ENCODE measurements around the gene DHRS7B.
"Not testable (repeated sequence)": the region's sequence is repeated elsewhere in the genome, so short reads cannot be mapped to it uniquely, and the experiment has no call there.

Gene DHRS7B

DNA sequence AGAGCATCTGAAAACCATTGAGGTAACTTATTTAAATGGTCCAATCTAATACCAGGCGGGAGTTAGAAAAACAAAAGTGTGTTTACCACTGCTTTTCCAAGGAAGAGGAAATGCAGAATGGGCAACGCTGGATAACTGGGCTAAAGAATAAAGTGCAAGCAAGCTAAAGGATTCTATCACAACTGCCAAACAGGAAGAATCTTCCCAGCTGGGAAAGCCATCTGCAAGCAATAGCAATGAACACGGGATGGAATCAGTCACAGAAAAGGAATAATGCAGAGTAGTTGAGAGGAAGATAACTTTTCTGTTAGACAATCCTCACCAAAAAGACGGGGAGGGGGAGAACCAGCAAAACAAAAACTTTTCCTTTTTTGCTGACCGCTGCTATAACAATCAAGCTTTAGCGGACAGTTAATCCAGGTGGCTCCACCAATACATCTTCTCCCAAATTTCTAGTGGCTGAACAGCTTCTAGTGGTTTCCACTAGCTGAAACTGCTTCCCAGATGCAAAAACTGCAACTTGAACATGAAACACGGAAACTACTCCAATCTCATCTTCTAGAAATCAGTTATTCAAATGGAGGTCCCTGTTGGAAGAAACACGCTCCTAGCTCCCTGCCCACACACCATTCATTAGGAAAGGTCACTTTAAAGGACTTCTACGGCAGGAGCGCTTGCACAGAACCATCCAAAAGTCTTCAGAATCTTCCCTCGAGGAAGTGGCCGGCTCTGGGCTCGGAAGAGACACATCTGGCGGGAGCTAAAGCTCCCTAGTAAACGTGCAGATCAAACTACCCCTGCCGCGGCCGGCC is 86.3 kb downstream of the DHRS7B start:
- no peak for DNase-seq

GRCh38 chr17:21213638-21214014 is 86.9 kb downstream of the DHRS7B start:
- no peak for DNase-seq

DNA sequence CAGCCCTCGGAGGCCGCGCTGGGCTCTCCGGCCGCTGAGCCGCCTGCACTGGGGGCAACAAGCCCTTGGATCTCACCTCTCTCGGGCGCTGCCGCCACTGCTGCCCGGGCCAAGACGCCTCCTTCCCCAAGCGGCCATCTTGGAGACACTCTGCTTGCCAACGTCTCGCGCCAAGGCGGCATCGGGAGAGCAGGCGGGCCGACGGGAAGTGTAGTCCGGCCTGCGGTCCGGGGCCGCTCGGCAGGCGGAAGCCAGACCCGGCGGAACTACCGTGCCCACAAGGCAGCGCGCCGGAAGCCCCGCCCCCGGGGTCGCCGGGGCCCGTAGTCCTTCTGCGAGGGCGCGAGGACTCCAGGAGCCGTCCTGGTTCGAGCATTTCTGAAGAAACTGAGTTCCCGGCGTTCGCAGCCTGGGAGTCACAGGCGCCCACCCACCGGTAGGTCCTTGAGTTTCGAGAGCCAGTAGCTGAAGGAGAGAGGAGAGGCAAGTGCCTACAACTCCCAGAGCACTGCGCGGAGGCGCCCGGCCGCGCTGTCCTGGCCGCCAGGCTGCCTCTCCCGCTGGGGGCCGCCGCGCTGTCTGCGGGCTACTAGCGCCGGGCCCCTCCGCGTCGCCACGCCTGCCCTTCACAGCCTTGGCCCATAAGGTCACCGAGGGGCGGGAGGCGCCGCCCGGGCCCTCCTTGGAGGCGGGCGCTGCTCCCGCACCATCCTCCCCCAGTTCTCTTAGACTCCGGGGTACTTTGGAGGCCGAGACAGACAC is 87.4 kb downstream of the DHRS7B start, which contains the start of gene TMEM11:
Gene TMEM11, minus strand, starts transcription at position 147 of the 762 bp plus-strand sequence. Its CDS starts 9 bp downstream, at position 138.
- peak; percentile 94 for DNase-seq

- peak in 1 of 2 experiments; percentile 6 for DNase-seq
These were observed 88.2 kb downstream of the DHRS7B start for GRCh38 chr17:21214777-21215541.

GRCh38 chr17:21215935-21216334 is 89.2 kb downstream of the DHRS7B start:
- DNase-seq = no peak

DNA sequence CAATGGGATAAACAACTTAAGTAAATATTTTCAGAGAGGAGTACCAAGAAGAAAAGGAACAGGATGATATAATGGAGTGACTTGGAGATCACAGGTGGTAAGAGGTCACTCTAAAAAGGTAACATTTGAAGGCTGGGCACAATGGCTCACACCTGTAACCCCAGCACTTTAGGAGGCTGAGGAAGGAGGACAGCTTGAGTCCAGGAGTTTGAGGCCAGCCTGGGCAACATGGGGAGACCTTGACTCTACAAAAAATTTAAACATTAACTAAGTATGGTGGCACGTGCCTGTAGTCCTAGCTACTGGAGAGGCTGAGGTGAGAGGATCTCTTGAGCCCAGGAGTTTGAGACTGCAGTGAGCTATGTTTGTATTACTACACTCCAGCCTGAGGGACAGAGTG is 90.6 kb downstream of the DHRS7B start:
- no peak for DNase-seq

- peak; percentile 56 to 67 for DNase-seq
These were observed 91.3 kb downstream of the DHRS7B start for GRCh38 chr17:21218101-21218500.

GRCh38 chr17:21218831-21219380 is 92.1 kb downstream of the DHRS7B start:
- no peak for DNase-seq

DNA sequence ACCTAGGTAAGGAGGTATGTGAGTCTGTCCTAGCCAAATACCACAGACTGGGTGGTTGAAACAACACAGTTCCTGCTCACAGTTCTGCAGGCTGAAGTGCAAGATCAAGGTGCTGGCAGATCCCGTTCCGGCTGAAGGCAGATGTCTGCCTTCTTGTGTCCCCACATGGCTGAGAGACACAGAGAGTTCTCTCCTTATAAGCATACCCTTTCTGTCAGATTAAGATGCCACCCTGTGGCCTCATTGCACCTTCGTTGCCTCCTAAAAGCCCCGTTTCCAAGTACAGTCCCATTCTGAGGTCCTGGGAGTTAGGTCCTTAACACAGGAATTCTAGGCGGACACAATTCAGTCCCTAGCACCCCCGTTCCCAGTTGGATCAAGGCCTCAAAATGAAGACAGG is 96.3 kb downstream of the DHRS7B start:
- DNase-seq = no peak

GRCh38 chr17:21227277-21227676 is 100.5 kb downstream of the DHRS7B start:
- not testable (repeated sequence) for DNase-seq

- DNase-seq = no peak
These were observed 101.3 kb downstream of the DHRS7B start for GRCh38 chr17:21228111-21228510.

DNA sequence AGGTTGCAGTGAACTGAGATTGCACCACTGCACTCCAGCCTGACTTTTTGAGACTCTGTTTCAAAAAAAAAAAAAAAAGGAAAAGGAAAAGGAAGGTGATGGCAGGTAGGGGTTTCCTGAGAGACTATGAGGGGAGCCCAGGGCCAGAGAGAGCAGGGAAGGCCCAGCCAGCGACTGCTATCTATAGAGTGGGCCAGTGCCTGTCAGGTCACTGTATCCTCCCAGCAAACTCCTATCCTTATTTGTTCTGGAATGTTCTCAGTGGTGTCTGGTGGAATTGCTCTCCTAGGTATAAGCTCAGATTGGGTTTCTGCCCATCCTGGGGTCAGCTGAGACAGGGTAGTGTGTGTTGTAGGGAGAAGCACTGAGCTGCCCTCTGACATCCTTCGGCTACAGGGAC is 102.1 kb downstream of the DHRS7B start:
- no peak for DNase-seq

- no peak for DNase-seq
These were observed 104.8 kb downstream of the DHRS7B start for GRCh38 chr17:21231533-21231932.

- DNase-seq = no peak
These were observed 105.4 kb downstream of the DHRS7B start for GRCh38 chr17:21232033-21232749.

- DNase-seq = no peak
These were observed 107.0 kb downstream of the DHRS7B start for GRCh38 chr17:21233581-21234347.

DNA sequence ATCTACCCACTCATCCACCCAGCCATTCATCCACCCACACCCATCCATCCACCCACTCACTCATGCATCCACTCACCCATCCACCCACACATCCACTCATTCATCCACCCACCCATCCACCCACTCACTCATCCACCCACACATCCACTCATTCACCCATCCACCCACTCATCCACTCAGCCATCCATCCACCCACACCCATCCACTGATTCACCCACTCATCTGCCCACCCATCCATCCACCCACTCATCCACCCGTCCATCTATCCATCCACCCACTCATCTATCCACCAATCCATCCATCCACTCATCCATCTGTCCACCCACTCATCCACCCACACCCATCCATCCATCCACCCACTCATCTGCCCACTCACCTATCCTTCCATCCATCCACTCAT is 109.2 kb downstream of the DHRS7B start:
- DNase-seq = no peak

- no peak for DNase-seq
These were observed 113.1 kb downstream of the DHRS7B start for GRCh38 chr17:21239680-21240368.

DNA sequence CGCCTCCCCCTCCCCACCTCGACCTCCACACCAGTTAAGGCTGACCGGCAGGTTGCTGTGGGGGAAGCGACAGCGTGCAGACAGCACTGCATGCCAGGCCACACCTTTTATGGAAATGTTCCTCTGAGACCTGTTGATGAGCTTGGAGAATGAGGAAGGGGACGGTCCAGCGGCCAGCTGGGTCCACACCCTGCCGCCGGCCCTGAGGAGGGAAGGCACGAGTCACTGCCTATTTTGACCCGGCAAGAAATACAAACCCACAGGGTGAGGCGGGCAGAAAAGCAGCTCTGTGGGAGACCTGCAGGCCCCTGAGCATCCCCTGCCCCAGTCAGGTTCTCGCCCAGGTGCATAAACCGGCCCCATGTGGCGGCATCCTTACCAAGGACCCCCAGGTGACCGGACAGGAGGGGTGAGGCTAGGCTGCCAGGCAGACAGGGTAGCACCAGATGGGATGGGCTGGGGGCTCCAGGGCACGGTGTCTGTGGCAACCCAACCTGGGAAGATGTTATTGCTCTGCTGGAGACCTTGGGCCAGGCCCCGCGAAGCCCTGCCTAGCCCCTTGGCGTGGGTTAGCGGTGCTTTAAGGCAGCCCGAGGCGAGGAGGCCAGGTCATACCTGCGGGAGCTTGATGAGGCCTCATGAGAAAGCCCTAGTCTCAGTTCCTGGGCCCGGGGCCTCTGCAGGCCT is 113.7 kb downstream of the DHRS7B start:
- no peak for DNase-seq
